Pancreas (tissue), 10 donors: ENCODE results near the gene SSR3. TPM values are rescaled to one million over a fixed set of nuclear protein-coding genes. Genes with fewer than 3 reads are reported as not detected.

ENCODE experiments used
- ATAC-seq, 4 donors: fragments of 200-7000 bp; cut with Tn5 transposase; one replicate each; pipeline versions ENCODE4 v1.8.0 to v1.9.1; 2020; ENCODE audit warnings: mild to moderate bottlenecking in 4 of 4, moderate library complexity in 4 of 4
- DNase-seq, 6 donors: peaks; one replicate each; pipeline ENCODE4 v3.0.0-alpha.2; 2020
- FAIRE-seq: peaks from 2 replicates; lab custom pipeline; 2012; peaks lifted over from hg19 to GRCh38; lab: Jason Lieb, UNC
- H3K27ac ChIP-seq, 4 donors: fragments of 200-600 bp; sonication (generic); 1 replicate in 3 of 4; 2 replicates in 1 of 4; pipeline versions ENCODE4 v1.5.0 to v1.8.0; 2020
- H3K27me3 ChIP-seq, 4 donors: fragments of 200-600 bp; one replicate each; pipeline ENCODE4 v1.8.0; 2021
- H3K36me3 ChIP-seq, 3 donors: fragments of 200-600 bp; sonication (generic) in 1 of 3; one replicate each; pipeline versions ENCODE4 v1.5.0 to v1.8.0; 2020 to 2021
- H3K4me1 ChIP-seq, 3 donors: fragments of 200-600 bp; one replicate each; pipeline ENCODE4 v1.8.0; 2021
- H3K4me3 ChIP-seq, 4 donors: fragments of 200-600 bp; sonication (generic) in 2 of 4; one replicate each; pipeline versions ENCODE4 v1.5.0 to v1.8.0; 2020 to 2021
- H3K9me3 ChIP-seq, 4 donors: fragments of 200-600 bp; one replicate each; pipeline ENCODE4 v1.8.0; 2021
- CTCF ChIP-seq, 4 donors: fragments of 200-600 bp; sonication (generic) in 3 of 4; IDR thresholded peaks; one replicate each; pipeline versions ENCODE4 v1.5.0 to v1.8.0; 2021; ENCODE audit warnings: antibody characterized with exemption in 4 of 4
- WGBS, 2 donors: extraction: QIAGEN DNeasy Blood & Tissue Kit; methylation state at CpG; one replicate each; pipeline ENCODE4 v1.1.7; 2013; 5-methylcytosine and 5-hydroxymethylcytosine counted together
- intact Hi-C, 3 donors: fragments of 100-400 bp; cut with DNase I; formaldehyde crosslinking; loops; one replicate each; pipeline versions ENCODE4 v1.11.1 to v1.14.2; 2022
- polyA plus RNA-seq, 2 donors: library from polyadenylated mRNA; stranded (reverse); fragments of 200-250 nt; gene quantifications; one replicate each; pipeline ENCODE4 v1.2.3, GENCODE V29; 2013
- total RNA-seq, 6 donors: library from RNA; stranded (reverse); fragmentation: NEBNext Ultra II Directional in 4 of 6; extraction: Animal tissue kit (Norgen Biotek cat#: 25700) in 4 of 6; gene quantifications; one replicate each; pipeline versions ENCODE4 v1.2.1 to v1.2.4, GENCODE V29; 2021 to 2023
- donor health status: healthy with polysubstance abuse.
- donor health status: DM: no; HTN: no; CAD: no; lungs with moderate emphysema.
- donor health status: DM: no; HTN: no; CAD: no.
- donor health status: control.
- donor health status: control.
- donor health status: Bipolar disorder and iron deficiency.
- donor health status: DM: yes; HTN: yes; CAD: no.
- donor health status: DM: no; HTN: no; CAD: no.
- donor health status: DM: no; HTN: no; CAD: no.
- donor health status: DM: yes; HTN: yes; CAD: no.

Gene SSR3
- total and polyA plus RNA-seq, 8 donors: 91.5 to 251 (median 169) TPM

GRCh38 chr3:156551746-156552145 lies 3.2 kb downstream of the SSR3 start:
- ATAC-seq: no peak
- H3K36me3 ChIP-seq: peaks cover 0 to 25% (median 0%) of the 10 kb centered on the region in 3 donors
- peaks cover 24 to 54% (median 49%) of the 10 kb centered on the region in 3 donors for H3K4me1 ChIP-seq
- intact Hi-C loops: loop anchor here in 1 of 3 donors (10.0 kb wide), 1 partner anchor 123 kb away; the partner anchor contains the start of gene TIPARP
- H3K4me3 ChIP-seq: peak overlapping the region in 1 of 4 donors; percentile 70
- DNase-seq: no peak
- no peaks in the 10 kb centered on the region for H3K9me3 ChIP-seq
- no peaks in the 10 kb centered on the region for H3K27me3 ChIP-seq
- no peak for FAIRE-seq
- no peak for TF ChIP-seq CTCF (IDR thresholded peaks at IDR 0.05)
- no peak overlapping the region for H3K27ac ChIP-seq
- 80 to 94% methylated on average over 4 of the region's 4 CpGs for WGBS, 2 donors

GRCh38 chr3:156551261-156551660 lies 3.7 kb downstream of the SSR3 start:
- Histone ChIP-seq H3K4me3 (peak overlapping the region in 1 of 4 donors; percentile 70), H3K27me3 (no peaks in the 10 kb centered on the region), H3K27ac (no peak overlapping the region), H3K9me3 (no peaks in the 10 kb centered on the region), H3K36me3 (peaks cover 0 to 29% (median 0%) of the 10 kb centered on the region in 3 donors), H3K4me1 (peaks cover 24 to 56% (median 51%) of the 10 kb centered on the region in 3 donors)
- intact Hi-C loops: loop anchor here in 1 of 3 donors (10.0 kb wide), 1 partner anchor 124 kb away; the partner anchor contains the start of gene TIPARP
- FAIRE-seq (no peak), ATAC-seq (no peak), DNase-seq (no peak)
- WGBS, 2 donors: 48 to 51% methylated on average over 4 of the region's 4 CpGs
- no peak for TF ChIP-seq CTCF (IDR thresholded peaks at IDR 0.05)

DNA sequence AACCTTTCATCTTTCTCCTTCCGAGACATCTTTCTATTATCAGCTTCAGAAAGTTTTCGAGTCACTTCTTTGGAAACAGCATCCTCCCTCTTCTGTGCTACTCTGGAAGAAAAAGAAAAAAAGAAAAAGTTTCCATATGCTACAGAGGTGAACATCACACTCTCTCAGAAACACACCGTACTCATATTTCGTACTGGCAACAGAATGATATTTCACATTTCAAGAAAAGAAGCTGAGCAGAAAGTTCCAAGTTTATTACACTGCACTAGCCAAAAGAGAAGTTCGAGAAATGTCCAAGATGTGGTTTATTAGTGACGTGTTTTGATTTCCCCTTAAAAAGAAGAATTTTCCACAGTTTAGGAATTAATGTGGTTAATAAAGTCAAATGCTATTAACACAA lies 6.0 kb downstream of the SSR3 start:
- no peak for FAIRE-seq
- no peak overlapping the region for H3K27ac ChIP-seq

GRCh38 chr3:156548041-156548687 lies 6.8 kb downstream of the SSR3 start:
- no peak for FAIRE-seq
- intact Hi-C loops: no loop called here
- Histone ChIP-seq H3K36me3 (peaks cover 0 to 45% (median 10%) of the 10 kb centered on the region in 3 donors), H3K4me3 (no peak overlapping the region), H3K27ac (no peak overlapping the region), H3K4me1 (peaks cover 24 to 56% (median 55%) of the 10 kb centered on the region in 3 donors), H3K9me3 (no peaks in the 10 kb centered on the region), H3K27me3 (no peaks in the 10 kb centered on the region)
- 19 to 24% methylated on average over 4 of the region's 4 CpGs for WGBS, 2 donors
- TF ChIP-seq CTCF (IDR thresholded peaks at IDR 0.05): no peak
- no peak for DNase-seq
- ATAC-seq: peak in 3 of 4 donors; percentile 15 to 25 (median 22)

More for the DNA sequence above, 6.0 kb downstream of the SSR3 start:
- Histone ChIP-seq H3K9me3 (no peaks in the 10 kb centered on the region), H3K27me3 (no peaks in the 10 kb centered on the region), H3K4me3 (no peak overlapping the region), H3K4me1 (peaks cover 24 to 56% (median 55%) of the 10 kb centered on the region in 3 donors), H3K36me3 (peaks cover 0 to 38% (median 2%) of the 10 kb centered on the region in 3 donors)
- 54 to 66% methylated on average over 6 of the region's 6 CpGs for WGBS, 2 donors
- no peak for TF ChIP-seq CTCF (IDR thresholded peaks at IDR 0.05)
- no peak for DNase-seq
- no peak for ATAC-seq
- intact Hi-C loops: no loop called here

GRCh38 chr3:156547637-156548036 lies 7.3 kb downstream of the SSR3 start:
- no peak overlapping the region for H3K27ac ChIP-seq
- intact Hi-C loops: no loop called here

More at GRCh38 chr3:156547637-156548036, 7.3 kb downstream of the SSR3 start:
- no peak for TF ChIP-seq CTCF (IDR thresholded peaks at IDR 0.05)
- peaks cover 24 to 55% (median 51%) of the 10 kb centered on the region in 3 donors for H3K4me1 ChIP-seq
- DNase-seq: no peak
- H3K9me3 ChIP-seq: no peaks in the 10 kb centered on the region
- no peak for ATAC-seq
- no peak overlapping the region for H3K4me3 ChIP-seq
- no peaks in the 10 kb centered on the region for H3K27me3 ChIP-seq
- peaks cover 0 to 48% (median 14%) of the 10 kb centered on the region in 3 donors for H3K36me3 ChIP-seq
- no peak for FAIRE-seq
- WGBS, 2 donors: 22 to 27% methylated on average over 2 of the region's 2 CpGs
